Daoy (cell line): ENCODE results near the gene HOXA2. TPM values are rescaled to one million over a fixed set of nuclear protein-coding genes. Genes with fewer than 3 reads are reported as not detected.

Source experiments
- DNase-seq: peaks from one replicate; pipeline ENCODE4 v3.0.0-alpha.2; 2015; ENCODE audit warnings: low read depth
- total RNA-seq: library from RNA; depleted of rRNA; stranded (reverse); fragments of >200 nt; shearing (Covaris generic); gene quantifications from 2 replicates; pipeline ENCODE4 v1.2.3, GENCODE V29; 2014

The HOXA2 gene
- total RNA-seq, 1 experiment from 2014 or later: 11.4 TPM

DNA sequence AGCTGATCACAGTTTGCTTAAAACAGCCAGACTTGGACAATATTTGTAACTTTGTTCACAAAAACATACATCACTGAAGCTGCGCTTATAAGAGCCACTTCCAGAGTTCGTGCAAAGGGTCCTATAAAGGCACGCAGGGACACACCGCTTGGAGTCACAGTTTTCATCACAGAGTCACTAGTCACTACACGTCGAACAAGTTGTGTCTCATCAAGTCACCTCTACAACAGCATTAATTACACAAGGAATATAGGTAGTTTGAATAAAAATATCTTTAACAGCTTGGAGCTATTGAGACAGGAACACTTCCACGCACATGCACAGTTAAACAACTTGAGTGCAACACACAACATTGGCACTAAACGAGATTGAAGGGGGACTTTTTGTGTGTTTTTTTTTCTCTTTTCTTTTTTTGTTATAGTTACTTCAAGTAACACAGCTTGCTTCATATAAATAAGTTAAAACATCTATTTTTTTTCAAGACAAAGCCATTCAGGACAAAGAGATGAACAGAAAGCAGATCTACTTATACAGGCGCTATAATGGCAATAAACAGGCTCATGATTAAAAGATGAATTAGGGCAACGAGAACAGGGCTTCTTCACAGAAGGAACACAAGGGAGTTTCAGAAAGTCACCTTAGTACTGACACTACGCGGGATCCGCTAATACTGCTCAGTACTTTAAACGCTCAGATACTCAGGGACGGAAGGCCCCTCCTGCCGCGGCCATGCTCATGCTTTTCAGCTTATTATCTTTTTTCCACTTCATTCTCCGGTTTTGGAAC is 38.8 kb upstream of the HOXA2 start:
- no peak for DNase-seq

DNA sequence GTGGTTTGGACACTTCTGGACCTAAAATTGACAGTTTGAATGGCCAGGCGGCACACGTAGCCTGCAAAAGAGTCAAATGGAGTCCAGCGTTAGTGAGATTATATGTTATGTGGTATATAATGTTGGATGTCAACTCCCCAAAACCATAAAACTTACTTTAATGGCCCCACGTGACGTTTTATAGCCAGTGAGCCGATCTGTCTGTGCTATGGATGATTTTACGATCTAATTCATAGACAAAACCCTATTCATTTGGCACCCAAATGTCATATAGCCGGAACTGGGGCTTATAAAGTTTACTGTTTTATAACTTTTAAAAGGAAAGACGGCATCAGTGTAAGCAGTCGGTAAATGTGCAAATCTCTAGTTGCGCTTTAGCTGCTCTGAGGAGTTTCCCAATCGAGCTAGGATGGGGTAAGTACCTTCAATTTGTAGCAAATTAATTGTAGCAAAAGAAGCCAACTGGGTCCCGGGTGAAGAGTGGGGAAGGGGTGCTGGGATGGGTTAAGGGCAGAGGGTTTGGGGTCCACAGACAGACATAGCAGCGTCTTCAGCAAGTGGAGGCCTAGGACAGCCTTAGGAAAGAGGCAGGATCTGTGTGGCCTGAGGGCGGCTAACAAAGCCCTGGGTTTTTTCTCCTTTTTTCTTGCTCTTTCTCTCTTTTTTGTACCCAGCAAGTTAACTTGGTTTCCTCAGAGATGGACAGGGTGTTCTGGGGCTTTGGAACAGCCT is 37.8 kb upstream of the HOXA2 start:
- DNase-seq: no peak

DNA sequence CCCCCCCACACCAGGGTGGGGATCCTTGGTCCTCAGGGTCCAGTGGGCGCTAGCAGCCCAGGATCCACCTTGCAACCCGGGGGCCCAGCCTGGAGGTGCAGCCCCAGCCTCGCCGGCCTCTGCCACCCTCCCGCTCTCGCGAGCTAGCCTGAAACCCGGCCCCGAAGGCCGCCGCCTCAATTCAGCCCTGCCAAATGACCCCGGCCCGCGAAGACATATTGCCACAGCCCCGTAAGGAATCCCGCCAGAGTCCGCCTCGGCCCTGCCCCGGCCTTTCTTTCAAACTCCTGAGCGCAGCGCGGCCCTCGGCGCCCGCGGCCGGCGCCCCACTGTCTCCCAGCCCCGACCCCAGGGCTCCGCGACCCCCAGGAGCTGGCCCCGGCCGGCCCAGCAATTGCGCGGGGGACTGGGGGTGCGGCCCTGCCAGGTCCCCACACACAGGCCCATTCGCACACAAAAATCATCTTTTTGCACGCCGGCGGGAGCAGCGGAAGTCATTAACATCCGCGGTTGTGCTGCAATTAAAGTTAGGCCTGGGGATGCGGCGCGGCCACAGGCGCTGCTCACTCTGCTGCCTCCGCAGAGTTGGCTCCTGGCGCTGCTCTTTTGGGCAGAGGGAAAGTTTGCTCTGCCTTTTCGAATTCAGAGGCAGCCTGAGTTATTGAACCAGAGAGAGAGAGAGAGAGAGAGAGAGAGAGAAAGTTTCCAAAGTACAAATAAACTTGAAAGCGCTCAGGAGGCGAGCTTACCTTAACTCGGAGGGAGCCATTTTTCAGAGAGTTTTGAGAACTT is 37.0 kb upstream of the HOXA2 start:
- DNase-seq: peak; percentile 64

DNA sequence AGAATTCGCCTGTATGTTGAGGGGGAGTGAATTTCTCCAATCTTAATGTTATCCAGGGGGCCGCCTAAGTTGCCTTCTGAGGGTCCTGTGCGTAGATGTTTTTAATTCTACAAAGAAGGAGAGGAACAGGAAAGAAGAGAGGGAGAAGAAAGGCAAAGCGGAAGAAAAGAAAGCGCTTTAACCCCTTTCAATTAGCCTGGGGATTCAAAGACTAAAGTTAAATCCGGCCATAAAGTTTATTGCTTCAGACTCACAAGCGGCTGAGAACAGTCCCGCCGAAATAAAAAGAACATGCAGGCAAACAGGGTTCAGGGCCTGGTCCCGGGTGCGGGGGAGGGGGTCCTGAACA is 36.5 kb upstream of the HOXA2 start:
- DNase-seq: no peak

DNA sequence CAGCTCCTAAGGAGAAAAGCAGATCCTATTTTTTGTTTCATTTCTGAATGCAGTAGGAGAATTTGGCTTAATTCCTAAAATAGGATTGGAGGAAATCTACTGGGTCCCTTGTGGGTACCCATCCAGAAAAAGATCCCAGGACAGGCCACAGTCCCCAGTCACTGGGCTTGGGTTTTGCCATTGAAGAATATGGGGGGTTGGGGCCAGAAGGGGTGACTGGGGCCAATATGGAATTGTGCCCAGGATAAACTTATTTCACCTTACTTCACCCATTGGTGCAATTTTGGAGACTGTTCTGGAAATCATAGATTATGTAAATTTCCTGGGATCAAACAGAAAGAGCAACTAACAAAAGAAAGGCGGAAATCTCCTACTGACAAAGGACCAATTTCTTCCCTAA is 36.0 kb upstream of the HOXA2 start:
- no peak for DNase-seq

DNA sequence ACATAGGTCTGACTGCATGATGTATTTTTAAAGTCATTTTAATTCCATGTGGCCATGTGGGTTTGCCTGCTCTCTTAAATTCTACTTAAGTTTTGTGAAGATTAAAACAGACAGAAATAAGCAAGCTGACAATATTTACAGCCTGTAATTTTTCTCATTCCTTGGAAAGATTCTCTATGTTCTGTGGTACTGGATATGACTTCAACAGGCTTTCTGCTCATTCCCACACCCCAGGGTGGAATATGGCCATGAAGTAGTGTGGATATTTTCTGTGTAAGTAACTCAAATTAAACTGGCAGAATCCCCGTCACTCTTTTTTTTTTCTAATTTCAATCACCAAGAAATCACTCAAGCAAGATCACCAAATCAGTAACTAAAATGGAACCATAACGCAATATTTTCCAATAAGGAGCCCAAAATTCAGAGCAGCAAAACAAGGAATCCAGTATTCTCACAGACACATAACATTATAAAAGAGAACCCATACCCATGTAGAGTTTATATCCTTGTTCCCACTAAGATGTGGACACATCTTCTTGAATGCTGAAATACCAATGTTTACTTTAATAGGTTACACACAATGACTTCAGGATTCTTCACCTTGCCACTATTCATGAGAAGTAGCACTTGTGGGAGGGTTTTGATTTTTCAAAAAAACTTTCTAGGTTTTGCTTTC is 35.3 kb upstream of the HOXA2 start:
- no peak for DNase-seq

DNA sequence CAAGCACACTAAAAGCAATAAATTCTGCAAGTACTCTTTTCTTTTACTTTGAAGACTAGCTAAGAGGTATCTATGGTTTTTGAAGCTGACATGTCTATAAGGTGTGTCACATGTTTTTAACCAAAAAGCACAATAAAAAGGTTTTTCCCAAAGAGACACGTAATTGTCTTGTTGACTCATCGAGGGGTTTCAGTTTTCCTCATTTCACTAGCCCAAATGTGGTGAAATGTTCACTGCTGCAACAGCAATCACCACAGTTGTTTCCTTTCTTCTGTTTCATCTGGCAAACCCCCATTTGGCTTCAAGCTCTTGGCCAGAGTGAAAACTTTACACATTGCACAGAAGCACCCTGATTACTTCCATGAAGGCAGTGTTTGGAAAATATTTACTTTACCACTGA is 31.9 kb upstream of the HOXA2 start:
- peak; percentile 95 for DNase-seq

DNA sequence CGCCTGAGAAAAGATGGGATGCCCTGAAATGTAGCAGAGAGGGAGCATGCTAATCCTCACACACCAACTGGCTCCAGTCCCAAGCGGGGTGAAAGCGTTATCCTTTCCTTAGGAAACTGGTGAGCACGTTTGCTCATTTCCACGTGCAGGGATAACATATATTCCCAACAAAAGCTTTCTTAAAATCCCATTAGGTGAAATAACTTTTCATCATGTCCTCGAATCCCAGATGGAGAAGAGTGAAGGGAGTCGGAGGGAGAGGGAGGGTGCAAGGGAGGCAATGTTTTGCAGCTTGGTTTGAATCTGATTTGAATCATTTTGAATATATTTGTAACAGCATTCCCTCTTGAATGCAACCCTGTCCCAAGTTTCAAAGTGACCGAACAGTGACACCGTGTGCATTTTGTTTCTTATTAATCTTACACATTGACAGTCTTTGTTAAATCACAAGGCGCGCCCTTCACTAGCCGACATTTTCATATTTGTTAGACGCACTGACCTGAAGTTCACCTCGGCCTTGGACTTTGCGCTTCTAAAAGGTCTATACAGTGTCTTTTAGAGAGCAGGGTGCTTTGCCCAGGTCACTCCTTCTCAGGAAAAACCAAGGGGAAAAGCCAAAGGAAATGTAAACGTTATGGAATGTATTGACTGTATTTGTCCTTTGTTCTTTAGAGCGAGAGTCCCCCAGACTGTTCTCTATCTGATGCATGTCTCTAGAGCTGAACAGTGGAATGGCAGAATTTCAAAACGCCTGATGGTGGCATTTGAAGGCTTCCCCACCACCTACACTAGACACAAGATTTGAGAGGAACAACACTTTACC is 31.1 kb upstream of the HOXA2 start:
- DNase-seq: no peak

DNA sequence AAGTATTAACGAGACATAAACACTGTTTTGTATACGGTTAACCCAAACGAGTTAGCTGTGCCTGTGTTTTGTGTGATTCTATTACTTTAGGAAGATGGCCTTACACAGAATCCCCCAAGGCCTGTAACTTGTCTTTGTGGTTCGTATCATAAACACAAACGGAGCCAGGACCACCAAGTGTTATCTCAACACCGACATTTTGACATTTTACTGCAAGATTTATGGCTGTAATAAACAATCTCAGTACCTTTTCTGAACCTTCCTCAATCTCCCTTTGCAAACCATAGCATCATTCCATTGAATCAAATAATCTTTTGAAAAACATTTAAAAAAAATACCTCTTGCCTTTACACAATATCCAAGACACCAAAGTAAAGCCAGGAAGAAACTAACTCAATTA is 30.5 kb upstream of the HOXA2 start:
- no peak for DNase-seq

DNA sequence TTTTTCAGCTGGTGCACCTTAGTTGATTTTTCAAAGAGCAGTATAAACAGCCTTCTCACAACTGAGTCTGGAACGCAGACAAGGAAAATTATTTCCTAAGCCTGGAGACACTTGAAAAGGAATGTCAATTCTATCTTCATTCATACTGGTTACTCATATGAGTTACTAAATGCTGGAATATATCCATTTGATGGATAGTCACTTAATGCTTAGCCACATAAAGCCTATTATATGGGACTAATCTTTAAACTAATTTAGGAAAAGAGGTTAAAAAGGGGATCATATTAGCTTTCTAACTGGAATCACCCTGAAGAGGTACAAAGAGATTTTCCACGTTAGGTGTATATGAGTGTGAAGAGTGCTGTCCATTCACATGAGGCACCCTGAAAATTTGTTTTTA is 29.7 kb upstream of the HOXA2 start:
- DNase-seq: no peak

DNA sequence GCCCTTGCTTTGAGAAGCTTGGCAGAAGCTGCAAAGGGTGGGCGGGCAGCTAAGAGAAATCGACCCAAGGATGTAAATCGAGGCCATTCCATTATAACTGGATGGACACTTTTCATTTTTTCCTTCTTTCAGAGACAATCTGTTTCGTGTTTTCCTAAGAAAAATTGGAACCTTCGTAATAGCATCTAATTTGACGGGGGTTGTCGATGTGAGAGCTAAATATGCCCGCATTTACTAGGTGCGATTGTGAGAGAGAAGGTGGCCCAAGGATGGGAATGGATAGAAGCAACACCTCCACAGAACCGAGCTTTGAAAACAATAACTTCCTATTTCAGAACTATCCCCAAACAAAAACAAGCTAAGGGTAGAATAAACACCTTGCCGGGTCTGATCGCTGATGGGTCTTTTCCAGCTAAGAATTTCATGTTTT is 28.9 kb upstream of the HOXA2 start:
- no peak for DNase-seq

DNA sequence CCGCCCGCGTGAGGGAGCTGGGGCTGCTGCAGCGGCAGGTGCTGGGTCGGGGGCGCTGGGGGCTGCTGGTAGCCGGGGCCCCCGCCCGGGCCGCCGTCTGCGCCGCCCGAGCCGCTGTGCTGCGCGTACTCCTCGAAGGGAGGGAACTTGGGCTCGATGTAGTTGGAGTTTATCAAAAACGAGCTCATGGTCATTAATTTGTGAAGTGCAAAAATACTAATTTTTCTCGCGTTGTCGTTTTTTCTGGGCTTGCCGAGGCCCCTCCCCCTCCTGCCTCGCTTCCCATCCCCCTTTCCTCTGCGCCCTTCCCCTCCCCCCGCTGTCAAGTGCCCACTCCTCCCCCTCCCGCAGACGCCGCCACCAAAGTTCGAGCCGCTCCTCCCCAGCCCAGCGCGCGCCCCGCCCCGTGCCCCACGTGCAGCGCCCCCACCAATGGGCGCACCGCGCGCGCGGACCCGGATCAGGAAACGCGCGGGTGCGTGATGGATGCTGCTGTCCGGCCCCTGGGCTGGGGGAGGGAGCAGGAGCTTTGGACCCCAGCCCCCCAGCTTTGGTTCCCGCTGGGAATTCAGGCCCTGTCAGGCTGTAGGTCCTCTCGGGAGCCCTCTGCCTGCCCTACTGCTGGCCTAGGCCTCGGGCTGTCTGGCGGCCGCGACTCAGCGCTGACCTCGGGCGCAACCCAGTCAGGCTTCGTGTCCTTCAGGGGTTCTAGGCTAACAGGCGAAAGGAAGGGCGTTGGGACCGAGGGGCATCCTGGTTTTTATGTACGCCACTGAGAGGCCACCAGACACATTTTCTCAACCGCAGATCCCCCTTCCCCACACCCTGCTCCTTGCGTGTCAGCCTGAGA is 28.3 kb upstream of the HOXA2 start, which contains the start of gene HOXA4:
Gene HOXA4, minus strand, starts transcription at position 218 of the 850 bp plus-strand sequence. Its CDS starts 24 bp downstream, at position 194.
- DNase-seq: peak; percentile 99

DNA sequence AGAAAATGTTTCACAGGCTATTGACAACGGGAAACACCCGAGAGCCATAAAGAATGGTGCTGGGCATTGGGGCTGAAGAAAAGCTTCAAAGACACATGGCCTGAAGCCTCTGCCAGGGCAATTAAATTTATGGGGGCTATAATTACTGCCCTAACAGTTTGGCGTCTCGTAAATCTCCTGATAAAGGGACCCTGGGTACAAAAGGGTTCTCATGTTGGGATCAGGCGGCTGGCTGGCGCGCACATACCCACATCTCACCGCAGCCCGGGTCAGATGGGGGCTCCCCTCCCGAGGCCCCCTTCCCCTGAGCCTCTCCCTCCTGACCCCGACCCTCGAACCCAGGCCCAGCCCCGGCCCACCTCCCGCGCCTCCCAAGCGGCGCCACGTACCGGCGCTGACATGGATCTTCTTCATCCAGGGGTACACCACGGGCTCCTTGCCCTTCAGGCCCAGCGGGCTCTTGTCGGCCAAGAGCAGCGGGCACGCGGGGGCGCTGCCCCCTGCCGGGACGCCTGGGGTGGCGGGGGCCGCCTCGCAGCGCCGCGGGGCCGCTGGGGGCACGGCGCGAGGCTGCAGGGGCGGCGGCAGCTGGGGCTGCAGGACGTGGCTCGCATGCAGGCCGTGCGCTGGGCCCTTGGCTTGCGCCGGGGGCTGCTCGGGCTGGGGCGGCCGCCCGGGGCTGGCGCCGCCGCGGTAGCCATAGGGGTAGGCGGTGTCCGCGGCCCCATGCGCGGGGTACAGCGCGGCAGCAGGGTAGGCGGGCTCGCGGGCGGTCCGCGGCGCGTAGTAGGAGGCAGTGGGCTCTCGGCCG is 27.5 kb upstream of the HOXA2 start:
- peak; percentile 76 for DNase-seq

DNA sequence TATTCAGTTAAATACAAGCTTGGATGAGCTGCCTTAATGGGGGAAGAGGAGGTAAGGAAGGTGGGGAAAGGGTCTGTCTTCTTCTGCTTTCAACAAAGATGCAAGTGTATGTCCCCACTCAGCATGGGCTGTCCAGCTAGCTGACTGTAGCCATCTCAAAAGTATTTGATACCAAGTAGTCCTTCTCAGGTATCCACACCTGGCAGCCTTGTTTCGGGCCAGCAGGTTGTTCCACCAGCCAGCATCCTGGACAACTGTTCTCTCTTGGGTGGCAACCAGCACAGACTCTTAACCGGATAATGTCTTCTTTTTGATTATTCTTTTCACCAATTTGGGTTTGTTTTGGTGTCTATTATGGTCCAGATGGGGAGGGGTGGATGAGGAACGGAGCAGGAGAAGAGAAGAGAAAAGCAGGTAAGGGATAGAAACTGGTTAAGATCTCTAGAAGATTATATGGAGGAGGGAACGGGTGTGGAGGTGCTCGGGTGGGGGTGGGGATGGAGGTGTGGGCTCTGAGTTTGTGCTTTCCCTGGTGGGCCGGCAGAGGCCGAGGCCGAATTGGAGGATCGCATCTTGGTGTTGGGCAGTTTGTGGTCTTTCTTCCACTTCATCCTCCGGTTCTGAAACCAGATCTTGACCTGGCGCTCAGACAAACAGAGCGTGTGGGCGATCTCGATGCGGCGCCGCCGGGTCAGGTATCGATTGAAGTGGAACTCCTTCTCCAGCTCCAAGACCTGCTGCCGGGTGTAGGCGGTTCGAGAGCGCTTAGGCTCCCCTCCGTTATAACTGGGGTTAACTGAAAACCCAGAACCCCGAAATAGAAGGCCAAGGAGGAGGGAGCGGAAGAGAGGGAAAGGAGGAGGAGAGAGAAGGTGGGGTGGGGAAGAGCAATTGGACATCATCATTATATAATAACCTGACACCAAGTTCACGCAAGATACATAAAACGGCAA is 26.6 kb upstream of the HOXA2 start:
- DNase-seq: no peak

DNA sequence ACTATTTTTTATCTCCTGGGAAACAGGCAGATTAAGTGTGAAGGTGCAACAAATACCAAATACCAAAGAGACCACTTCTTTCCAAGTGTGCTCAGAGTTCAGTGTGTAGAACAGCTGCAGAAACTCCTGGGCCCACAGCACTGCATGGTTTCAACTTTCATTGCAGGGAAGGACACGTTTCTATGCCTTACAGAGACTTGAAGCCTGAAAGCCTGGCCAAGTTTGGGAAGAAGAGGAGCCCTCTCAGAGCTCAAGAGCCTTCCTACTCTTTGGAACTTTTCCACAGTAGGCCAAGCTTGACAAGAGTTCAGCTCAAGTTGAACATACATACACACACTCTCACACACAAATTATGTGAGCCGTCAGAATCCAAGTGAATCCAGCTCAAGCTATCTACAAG is 25.6 kb upstream of the HOXA2 start:
- peak; percentile 61 for DNase-seq

DNA sequence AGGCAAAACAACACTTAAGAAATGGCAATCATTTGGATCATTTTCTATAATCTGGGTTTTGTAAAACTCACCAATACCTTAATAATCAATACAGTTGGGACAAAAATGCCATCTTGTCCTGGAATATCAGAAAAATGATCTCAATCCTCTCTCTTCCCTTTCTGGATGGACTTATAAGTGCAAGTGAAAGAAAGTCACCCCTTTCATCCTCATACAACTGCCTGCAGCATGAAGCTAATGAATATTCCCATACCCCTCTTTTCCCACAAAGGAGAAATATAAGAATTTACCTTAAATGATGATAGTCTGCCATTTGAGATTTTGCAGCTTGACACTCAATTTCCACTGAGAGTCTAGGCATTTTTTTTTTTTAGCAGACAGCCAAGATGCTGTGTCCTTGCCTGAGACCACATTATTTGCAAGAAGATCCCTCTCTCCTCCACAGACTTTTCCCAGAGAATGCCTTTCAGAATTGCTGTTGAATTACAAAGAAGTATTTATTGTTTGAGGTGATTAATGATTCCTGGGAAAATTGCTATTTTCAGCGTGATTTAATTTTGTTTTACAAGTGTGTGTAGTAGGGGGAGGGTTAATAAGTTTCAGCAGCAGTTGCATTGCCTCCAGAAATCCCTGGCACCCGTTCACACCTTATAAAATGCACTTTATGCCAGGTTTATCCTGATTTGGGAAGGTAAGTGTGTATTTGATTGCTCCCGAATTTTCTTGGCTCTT is 24.3 kb upstream of the HOXA2 start:
- no peak for DNase-seq

DNA sequence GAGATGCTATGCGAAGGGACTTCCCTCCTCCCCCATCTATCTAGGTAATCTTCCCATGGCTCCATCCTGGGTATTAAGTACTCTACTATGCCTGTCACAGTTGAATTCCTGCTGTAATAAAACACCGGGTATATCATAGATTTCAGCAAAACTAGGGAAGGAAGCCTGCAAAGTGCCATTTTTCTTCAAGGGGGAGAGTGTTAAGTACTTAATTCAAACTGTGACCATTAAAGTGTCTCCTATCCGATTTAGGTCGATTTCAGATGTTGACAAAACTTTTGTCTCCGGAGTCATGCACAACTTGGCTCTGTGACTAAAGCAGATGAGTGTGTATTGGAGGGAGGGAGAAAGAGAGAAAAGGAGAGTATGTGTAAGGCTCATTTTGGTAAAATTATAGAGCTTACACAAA is 23.5 kb upstream of the HOXA2 start:
- no peak for DNase-seq
